Chondrocyte (in vitro differentiated cells): ENCODE results near the gene NACC1. TPM values are rescaled to one million over a fixed set of nuclear protein-coding genes. Genes with fewer than 3 reads are reported as not detected.

ENCODE experiments used
- DNase-seq: peaks from one replicate; pipeline ENCODE4 v3.0.0; 2021; ENCODE audit warnings: mixed read lengths, low spot score
- H3K27ac Mint-ChIP-seq: one replicate; pipeline ENCODE4 v1.8.0; 2021; ENCODE audit warnings: mild to moderate bottlenecking, moderate library complexity, mixed read lengths; ENCODE audit not compliant: unreplicated experiment
- H3K27me3 Mint-ChIP-seq: 2 replicates; pipeline ENCODE4 v1.8.0; 2021; ENCODE audit warnings: low read depth, mixed read lengths
- H3K36me3 Mint-ChIP-seq: 2 replicates; pipeline ENCODE4 v1.8.0; 2021; ENCODE audit warnings: low read depth, mixed read lengths
- H3K4me1 Mint-ChIP-seq: 2 replicates; pipeline ENCODE4 v1.8.0; 2021; ENCODE audit warnings: low read depth, mild to moderate bottlenecking, mixed read lengths
- H3K4me3 Mint-ChIP-seq: one replicate; pipeline ENCODE4 v1.8.0; 2021; ENCODE audit warnings: mild to moderate bottlenecking, moderate library complexity, mixed read lengths; ENCODE audit not compliant: unreplicated experiment
- H3K9me3 Mint-ChIP-seq: 2 replicates; pipeline ENCODE4 v1.8.0; 2021; ENCODE audit warnings: low read depth, mixed read lengths
- CTCF ChIP-seq: fragments of 200-600 bp; sonication (generic); IDR thresholded peaks from 2 replicates; pipeline ENCODE4 v1.5.0; 2021; ENCODE audit warnings: antibody characterized with exemption, mild to moderate bottlenecking, moderate library complexity
- total RNA-seq: library from RNA; stranded (reverse); gene quantifications from 3 replicates; pipeline ENCODE4 v1.2.1, GENCODE V29; 2021

NACC1 gene
- total RNA-seq, 1 donor from 2014 or later: 47.3 TPM

- Mint-ChIP-seq H3K27ac (peak within 1 kb of the TSS; percentile 96), H3K4me3 (peak within 1 kb of the TSS; percentile 93), H3K27me3 (no peaks in the 10 kb centered on the region), H3K36me3 (peaks cover 3% of the 10 kb centered on the region), H3K4me1 (peaks cover 50% of the 10 kb centered on the region), H3K9me3 (no peaks in the 10 kb centered on the region)
- no peak for DNase-seq
- no peak for TF ChIP-seq CTCF
These were observed 1.5 kb upstream of the NACC1 start, which contains the start of gene TRMT1 for GRCh38 chr19:13116282-13117175. Gene TRMT1, minus strand, starts transcription at chr19:13116740. Its CDS starts 341 bp downstream, at chr19:13116399.

- no peak for TF ChIP-seq CTCF
- peak overlapping the region; percentile 93 for H3K4me3 Mint-ChIP-seq
- H3K27ac Mint-ChIP-seq: peak overlapping the region; percentile 96
- DNase-seq: no peak
- peaks cover 57% of the 10 kb centered on the region for H3K4me1 Mint-ChIP-seq
- H3K9me3 Mint-ChIP-seq: no peaks in the 10 kb centered on the region
- peaks cover 3% of the 10 kb centered on the region for H3K36me3 Mint-ChIP-seq
- H3K27me3 Mint-ChIP-seq: no peaks in the 10 kb centered on the region
These were observed 790 bp upstream of the NACC1 start for GRCh38 chr19:13117176-13117771.

GRCh38 chr19:13118424-13119193 is 545 bp downstream of the NACC1 start:
- H3K4me1 Mint-ChIP-seq: peaks cover 61% of the 10 kb centered on the region
- no peaks in the 10 kb centered on the region for H3K27me3 Mint-ChIP-seq
- H3K27ac Mint-ChIP-seq: peak overlapping the region; percentile 60
- H3K4me3 Mint-ChIP-seq: peak overlapping the region; percentile 69
- no peaks in the 10 kb centered on the region for H3K9me3 Mint-ChIP-seq
- TF ChIP-seq CTCF: no peak
- DNase-seq: no peak
- peaks cover 1% of the 10 kb centered on the region for H3K36me3 Mint-ChIP-seq

GRCh38 chr19:13119627-13120026 is 1.6 kb downstream of the NACC1 start:
- no peaks in the 10 kb centered on the region for H3K9me3 Mint-ChIP-seq
- TF ChIP-seq CTCF: no peak
- H3K4me3 Mint-ChIP-seq: peak overlapping the region; percentile 69
- H3K27me3 Mint-ChIP-seq: no peaks in the 10 kb centered on the region
- DNase-seq: no peak
- peak overlapping the region; percentile 60 for H3K27ac Mint-ChIP-seq
- peaks cover 61% of the 10 kb centered on the region for H3K4me1 Mint-ChIP-seq
- peaks cover 1% of the 10 kb centered on the region for H3K36me3 Mint-ChIP-seq

DNA sequence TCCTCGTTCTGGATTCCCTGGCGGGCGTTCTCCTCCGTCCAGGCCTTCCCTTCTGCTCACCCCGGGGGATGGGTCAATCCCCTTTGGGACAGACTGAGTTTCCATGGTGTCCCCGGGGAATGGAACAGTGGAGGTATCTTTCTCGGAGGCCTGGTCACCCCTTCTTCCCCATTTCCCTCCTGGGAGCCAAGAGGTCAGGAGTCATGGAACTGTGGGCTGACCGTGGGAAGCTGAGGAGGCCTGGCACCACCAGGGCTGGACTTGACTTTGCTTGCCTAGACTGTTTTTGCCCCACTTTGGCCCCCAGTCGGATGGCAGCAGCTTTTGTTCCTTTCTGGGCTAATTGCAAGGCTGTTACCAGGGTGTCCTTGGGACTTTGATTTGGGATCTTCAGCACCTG is 2.0 kb downstream of the NACC1 start:
- Mint-ChIP-seq H3K27me3 (no peaks in the 10 kb centered on the region), H3K27ac (peak overlapping the region; percentile 60)

More for the DNA sequence above, 2.0 kb downstream of the NACC1 start:
- H3K4me3 Mint-ChIP-seq: peak overlapping the region; percentile 69
- TF ChIP-seq CTCF: no peak
- no peak for DNase-seq
- H3K9me3 Mint-ChIP-seq: no peaks in the 10 kb centered on the region
- H3K4me1 Mint-ChIP-seq: peaks cover 60% of the 10 kb centered on the region
- peaks cover 1% of the 10 kb centered on the region for H3K36me3 Mint-ChIP-seq
